Subcutaneous adipose tissue (tissue), 4 donors: ENCODE results near the gene KIDINS220. TPM values are rescaled to one million over a fixed set of nuclear protein-coding genes. Genes with fewer than 3 reads are reported as not detected.

Experiments
- total RNA-seq, 4 donors: library from RNA; depleted of rRNA; stranded (reverse); fragments of >200 nt; gene quantifications; one replicate each; pipeline ENCODE4 v1.1.0, GENCODE V29; 2016
- TF ChIP-seq, protein P1 (sequence below): fragments of 450-650 bp; IDR thresholded peaks from one replicate; pipeline ENCODE4 v1.5.1; 2016; ENCODE audit warnings: low read depth, mild to moderate bottlenecking, control low read depth, antibody characterized with exemption, moderate library complexity

The KIDINS220 gene
- total RNA-seq, 4 donors from 2014 or later: 83.0 to 107 (median 88.9) TPM

DNA sequence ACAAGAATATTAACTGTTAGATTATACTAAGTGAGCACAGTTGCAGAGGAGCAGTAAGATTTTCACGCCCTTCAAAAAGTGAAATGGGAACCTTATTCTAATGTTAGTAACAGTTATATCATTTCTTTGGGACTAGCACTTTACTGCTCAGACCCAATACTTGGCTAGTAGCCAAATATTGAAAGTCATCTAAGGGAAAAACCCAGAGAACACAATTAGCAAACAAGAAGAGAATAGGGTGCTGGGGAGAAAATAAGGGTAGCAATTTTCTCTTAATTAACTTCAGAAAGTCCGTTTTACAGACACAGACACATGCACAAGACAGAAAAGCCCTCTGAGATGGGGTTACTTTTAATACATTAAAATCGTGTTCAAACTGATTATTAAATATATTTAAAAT lies 83.8 kb downstream of the KIDINS220 start:
- TF ChIP-seq, protein P1, sequence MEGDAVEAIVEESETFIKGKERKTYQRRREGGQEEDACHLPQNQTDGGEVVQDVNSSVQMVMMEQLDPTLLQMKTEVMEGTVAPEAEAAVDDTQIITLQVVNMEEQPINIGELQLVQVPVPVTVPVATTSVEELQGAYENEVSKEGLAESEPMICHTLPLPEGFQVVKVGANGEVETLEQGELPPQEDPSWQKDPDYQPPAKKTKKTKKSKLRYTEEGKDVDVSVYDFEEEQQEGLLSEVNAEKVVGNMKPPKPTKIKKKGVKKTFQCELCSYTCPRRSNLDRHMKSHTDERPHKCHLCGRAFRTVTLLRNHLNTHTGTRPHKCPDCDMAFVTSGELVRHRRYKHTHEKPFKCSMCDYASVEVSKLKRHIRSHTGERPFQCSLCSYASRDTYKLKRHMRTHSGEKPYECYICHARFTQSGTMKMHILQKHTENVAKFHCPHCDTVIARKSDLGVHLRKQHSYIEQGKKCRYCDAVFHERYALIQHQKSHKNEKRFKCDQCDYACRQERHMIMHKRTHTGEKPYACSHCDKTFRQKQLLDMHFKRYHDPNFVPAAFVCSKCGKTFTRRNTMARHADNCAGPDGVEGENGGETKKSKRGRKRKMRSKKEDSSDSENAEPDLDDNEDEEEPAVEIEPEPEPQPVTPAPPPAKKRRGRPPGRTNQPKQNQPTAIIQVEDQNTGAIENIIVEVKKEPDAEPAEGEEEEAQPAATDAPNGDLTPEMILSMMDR: no peak

DNA sequence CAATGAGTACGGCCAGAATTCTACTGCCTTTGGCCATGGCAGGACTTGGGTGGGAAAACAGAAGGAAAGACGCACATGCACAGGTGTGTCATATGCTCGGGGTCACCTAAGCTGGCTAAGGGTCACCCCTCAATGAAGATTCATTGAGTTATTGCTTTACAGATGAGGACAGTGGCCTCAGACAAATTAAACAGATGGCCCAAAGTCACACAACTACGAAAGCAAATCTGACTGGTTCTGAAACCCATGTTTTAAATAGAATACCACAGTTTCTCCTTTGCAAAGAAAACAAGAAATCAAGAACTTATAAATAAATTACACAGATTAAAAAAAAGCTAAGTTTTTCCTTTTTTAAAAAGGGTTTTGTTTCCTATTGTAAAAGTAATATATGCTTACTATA lies 85.0 kb downstream of the KIDINS220 start:
- TF ChIP-seq, protein P1: no peak

DNA sequence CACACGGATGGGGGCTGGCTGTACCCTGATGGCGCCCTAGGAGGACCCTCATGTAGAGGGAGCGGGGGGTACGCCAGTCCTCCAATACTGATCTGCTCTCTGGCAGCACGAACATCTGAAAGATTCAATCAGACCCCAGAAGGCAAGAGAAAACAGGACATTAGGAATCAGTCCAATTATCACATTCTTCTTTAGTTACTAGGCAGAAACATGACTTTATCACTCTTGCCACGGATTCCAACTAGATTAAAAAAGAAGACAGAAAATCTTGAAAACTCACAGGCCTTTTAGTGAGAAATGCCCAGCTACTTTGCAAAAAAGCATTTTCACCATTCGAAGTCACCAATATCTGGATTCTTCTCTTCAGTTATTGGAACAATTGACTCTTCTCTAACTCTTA lies 87.2 kb downstream of the KIDINS220 start:
- TF ChIP-seq, protein P1: no peak

DNA sequence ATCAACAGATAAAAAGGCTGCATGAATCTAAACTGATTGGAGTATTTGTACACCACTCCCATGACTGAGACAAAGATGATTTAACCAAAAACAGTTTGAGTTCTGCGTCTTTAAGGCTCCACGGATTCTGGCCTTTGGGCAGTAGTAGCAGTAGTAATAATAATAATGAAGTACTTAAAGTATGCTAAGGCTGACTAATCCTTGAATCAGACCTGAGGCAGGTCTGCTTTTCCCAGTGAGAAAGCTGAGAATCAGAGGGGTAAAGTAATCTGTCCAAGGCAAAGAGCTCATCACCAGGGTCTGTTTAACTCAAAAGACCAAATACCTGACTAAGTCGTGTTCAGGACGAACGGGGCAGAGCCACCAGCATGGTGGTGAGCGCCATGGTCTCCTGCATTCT lies 94.2 kb downstream of the KIDINS220 start:
- TF ChIP-seq, protein P1: no peak

DNA sequence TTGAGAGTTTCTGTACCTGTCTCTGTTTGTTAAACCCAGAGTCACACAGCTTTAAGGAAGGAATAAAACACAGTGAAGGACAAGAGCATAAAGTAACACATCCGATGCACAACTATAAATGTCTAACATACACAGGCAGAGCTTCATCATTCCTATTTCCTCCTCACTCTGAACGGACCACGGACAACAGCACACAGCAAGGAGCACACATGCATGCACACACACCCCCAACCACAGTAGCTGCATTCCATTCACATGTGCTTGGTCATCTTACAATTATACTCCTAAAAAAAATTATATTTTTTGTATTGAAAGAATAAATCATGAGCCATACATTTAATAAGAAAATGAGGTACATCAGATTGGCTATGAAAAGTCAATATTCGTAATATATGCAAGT lies 97.3 kb downstream of the KIDINS220 start:
- TF ChIP-seq, protein P1: no peak

DNA sequence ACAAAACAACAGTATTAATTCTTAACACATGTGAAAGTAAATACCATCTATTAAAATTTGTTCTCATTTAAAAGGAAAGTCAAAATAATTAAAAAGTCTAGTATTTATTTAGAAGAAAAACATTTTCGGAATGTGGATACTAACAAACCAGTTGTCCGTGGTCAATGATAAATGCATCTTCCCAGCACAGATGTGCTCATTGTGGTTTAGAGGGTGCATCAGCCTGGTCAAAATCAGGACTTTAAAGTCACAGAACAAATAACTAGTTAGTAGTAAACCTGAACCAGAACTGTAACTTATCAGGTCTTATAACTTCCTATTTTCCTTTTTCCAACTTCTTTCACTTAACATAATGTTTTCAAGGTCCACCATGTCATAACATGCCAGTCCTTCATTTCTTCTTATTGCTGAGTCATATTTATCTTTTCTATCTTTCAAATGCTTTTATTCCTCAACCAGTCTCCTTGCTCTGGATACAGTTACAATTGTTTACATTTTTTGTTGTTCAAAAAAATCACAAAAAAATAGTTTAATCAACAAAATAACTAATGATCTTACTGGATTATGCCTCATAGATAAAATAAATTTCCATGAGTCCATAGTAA lies 99.7 kb downstream of the KIDINS220 start:
- TF ChIP-seq, protein P1: no peak

DNA sequence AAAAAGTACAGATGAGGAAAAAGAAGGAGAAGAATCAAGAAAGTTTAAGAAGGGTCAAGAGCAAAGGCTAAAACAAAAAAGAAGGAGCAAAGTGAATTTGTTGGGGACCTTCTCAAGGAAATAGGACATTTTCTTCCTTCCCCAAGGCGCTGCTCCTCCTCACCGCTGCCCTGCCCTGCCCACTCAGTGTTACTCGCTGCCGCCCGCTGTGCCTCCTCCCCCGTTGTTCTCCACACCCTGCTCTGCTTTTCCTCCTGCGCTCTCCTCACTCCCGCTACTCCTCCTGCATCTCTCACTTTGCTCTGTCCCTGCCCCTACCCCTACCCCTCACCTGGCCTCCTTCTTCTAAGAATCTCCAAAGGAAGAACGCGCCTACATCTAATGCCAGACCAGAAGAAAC lies 104.8 kb downstream of the KIDINS220 start:
- TF ChIP-seq, protein P1: no peak
